Progenitor cell of endocrine pancreas (in vitro differentiated cells): ENCODE results near the gene ACTL7B. TPM values are rescaled to one million over a fixed set of nuclear protein-coding genes. Genes with fewer than 3 reads are reported as not detected.

Experiments
- DNase-seq: peaks from one replicate; pipeline ENCODE4 v3.0.0; 2021; ENCODE audit warnings: low spot score; ENCODE audit not compliant: unreplicated experiment
- H3K27ac Mint-ChIP-seq: 2 replicates; pipeline ENCODE4 v1.8.0; 2021; ENCODE audit warnings: mild to moderate bottlenecking, moderate library complexity, mixed read lengths
- H3K27me3 Mint-ChIP-seq: 2 replicates; pipeline ENCODE4 v1.8.0; 2021; ENCODE audit warnings: mixed read lengths
- H3K36me3 Mint-ChIP-seq: 2 replicates; pipeline ENCODE4 v1.8.0; 2022; ENCODE audit warnings: mixed read lengths; ENCODE audit not compliant: insufficient read depth
- H3K4me1 Mint-ChIP-seq: 2 replicates; pipeline ENCODE4 v1.8.0; 2021; ENCODE audit warnings: low read depth, mixed read lengths
- H3K4me3 Mint-ChIP-seq: 2 replicates; pipeline ENCODE4 v1.8.0; 2021; ENCODE audit warnings: low read depth, mild to moderate bottlenecking, moderate library complexity, mixed read lengths
- H3K9me3 Mint-ChIP-seq: 2 replicates; pipeline ENCODE4 v1.8.0; 2021; ENCODE audit warnings: low read depth, mixed read lengths
- CTCF ChIP-seq: fragments of 200-600 bp; sonication (generic); IDR thresholded peaks from one replicate; pipeline ENCODE4 v1.5.0; 2021; ENCODE audit warnings: antibody characterized with exemption, mild to moderate bottlenecking; ENCODE audit not compliant: unreplicated experiment
- total RNA-seq: library from RNA; stranded (reverse); gene quantifications from 2 replicates; pipeline ENCODE4 v1.2.1, GENCODE V29; 2021

ACTL7B gene
- total RNA-seq, 1 donor from 2014 or later, result 0.19 TPM

GRCh38 chr9:108811944-108812343, 43.8 kb downstream of the ACTL7B start:
- H3K4me3 Mint-ChIP-seq, result no peak overlapping the region
- DNase-seq, result no peak
- no peaks in the 10 kb centered on the region for H3K9me3 Mint-ChIP-seq
- no peak overlapping the region for H3K27ac Mint-ChIP-seq
- H3K4me1 Mint-ChIP-seq, result no peaks in the 10 kb centered on the region
- no peak for TF ChIP-seq CTCF
- peaks cover 10% of the 10 kb centered on the region for H3K27me3 Mint-ChIP-seq
- H3K36me3 Mint-ChIP-seq, result no peaks in the 10 kb centered on the region

GRCh38 chr9:108809269-108809668, 46.5 kb downstream of the ACTL7B start:
- Mint-ChIP-seq H3K27me3 (peaks cover 20% of the 10 kb centered on the region), H3K4me1 (no peaks in the 10 kb centered on the region), H3K4me3 (no peak overlapping the region), H3K9me3 (no peaks in the 10 kb centered on the region), H3K36me3 (no peaks in the 10 kb centered on the region), H3K27ac (no peak overlapping the region)
- DNase-seq, result no peak
- no peak for TF ChIP-seq CTCF

Other genes starting within 250 kb of the ACTL7B start
- gene ACTL7A, start 6.3 kb upstream of the ACTL7B start, total RNA-seq, result not detected in 2 replicates
- gene ELP1, start 78.1 kb upstream of the ACTL7B start, total RNA-seq, result 41.3 and 46.6 TPM in 2 replicates
- 10.4 and 14.7 TPM in 2 replicates for gene ABITRAM, start 78.4 kb upstream of the ACTL7B start, total RNA-seq
- gene CTNNAL1, start 157.5 kb upstream of the ACTL7B start, total RNA-seq, result 42.8 and 47.8 TPM in 2 replicates